Measurements from ENCODE around the gene SLC35F1. TPM values are rescaled to one million over a fixed set of nuclear protein-coding genes. Genes with fewer than 3 reads are reported as not detected.

Gene SLC35F1
- total RNA-seq, 1 experiment from 2014 or later = not detected

GRCh38 chr6:118306392-118307238, 399.6 kb downstream of the SLC35F1 start:
- ChIA-PET CTCF (no interaction called here), POLR2A (ENCODE audit: unreplicated experiment) (no interaction called here)
- no peak for DNase-seq
- H3K9me2 ChIP-seq (ENCODE audit: insufficient read depth) = no peaks in the 10 kb centered on the region
- TF ChIP-seq EZH2 (IDR thresholded peaks at IDR 0.05; ENCODE audit: low read depth) (no peak), CTCF (conservative IDR thresholded peaks at IDR 0.05) (no peak)
- no peaks in the 10 kb centered on the region for H3K79me2 ChIP-seq (ENCODE audit: low read depth)
- H3K4me2 ChIP-seq = no peak overlapping the region
- no peaks in the 10 kb centered on the region for H3K9me3 ChIP-seq (ENCODE audit: insufficient read depth, low read depth)
- intact Hi-C loops (cut with micrococcal nuclease; ENCODE audit: unreplicated experiment) = no loop called here
- H3K4me3 ChIP-seq = no peak overlapping the region
- BruUV-seq (replicated peaks) = no TSS peak
- no peak overlapping the region for H2AFZ ChIP-seq
- no peaks in the 10 kb centered on the region for H4K20me1 ChIP-seq (ENCODE audit: insufficient read depth)
- H3K27ac ChIP-seq = no peak overlapping the region
- H3K36me3 ChIP-seq (ENCODE audit: low read depth) = no peaks in the 10 kb centered on the region
- H3F3A ChIP-seq (ENCODE audit: insufficient read depth, low read depth) = no peaks in the 10 kb centered on the region
- no peaks in the 10 kb centered on the region for H3K4me1 ChIP-seq (replicated peaks; ENCODE audit: insufficient read depth)
- H3K27me3 ChIP-seq (ENCODE audit: insufficient read depth, low read depth) = no peaks in the 10 kb centered on the region

- Histone ChIP-seq H3K4me3 (no peak overlapping the region), H3K27me3 (ENCODE audit: insufficient read depth, low read depth) (no peaks in the 10 kb centered on the region), H3K4me2 (no peak overlapping the region), H3K9me3 (ENCODE audit: insufficient read depth, low read depth) (no peaks in the 10 kb centered on the region), H3K36me3 (ENCODE audit: low read depth) (no peaks in the 10 kb centered on the region), H2AFZ (no peak overlapping the region), H3K27ac (no peak overlapping the region), H3K9me2 (ENCODE audit: insufficient read depth) (no peaks in the 10 kb centered on the region), H3F3A (ENCODE audit: insufficient read depth, low read depth) (no peaks in the 10 kb centered on the region), H3K79me2 (ENCODE audit: low read depth) (no peaks in the 10 kb centered on the region), H3K4me1 (replicated peaks; ENCODE audit: insufficient read depth) (no peaks in the 10 kb centered on the region), H4K20me1 (ENCODE audit: insufficient read depth) (no peaks in the 10 kb centered on the region)
- TF ChIP-seq EZH2 (IDR thresholded peaks at IDR 0.05; ENCODE audit: low read depth) (no peak), CTCF (conservative IDR thresholded peaks at IDR 0.05) (no peak)
- no TSS peak for BruUV-seq (replicated peaks)
- ChIA-PET POLR2A (ENCODE audit: unreplicated experiment) (no interaction called here), CTCF (no interaction called here)
- intact Hi-C loops (cut with micrococcal nuclease; ENCODE audit: unreplicated experiment) = no loop called here
- DNase-seq = no peak
Measured at GRCh38 chr6:118307581-118307980, 400.5 kb downstream of the SLC35F1 start.

- no peak for TF ChIP-seq EZH2 (IDR thresholded peaks at IDR 0.05; ENCODE audit: low read depth)
- Histone ChIP-seq H3K9me3 (ENCODE audit: insufficient read depth, low read depth) (no peaks in the 10 kb centered on the region), H3K27me3 (ENCODE audit: insufficient read depth, low read depth) (no peaks in the 10 kb centered on the region), H3K79me2 (ENCODE audit: low read depth) (no peaks in the 10 kb centered on the region), H3K4me2 (no peak overlapping the region), H4K20me1 (ENCODE audit: insufficient read depth) (no peaks in the 10 kb centered on the region), H3K4me1 (replicated peaks; ENCODE audit: insufficient read depth) (no peaks in the 10 kb centered on the region), H3K9me2 (ENCODE audit: insufficient read depth) (no peaks in the 10 kb centered on the region), H3K27ac (no peak overlapping the region), H2AFZ (no peak overlapping the region), H3K36me3 (ENCODE audit: low read depth) (no peaks in the 10 kb centered on the region), H3K4me3 (no peak overlapping the region), H3F3A (ENCODE audit: insufficient read depth, low read depth) (no peaks in the 10 kb centered on the region)
- no TSS peak for BruUV-seq (replicated peaks)
- DNase-seq = no peak
- intact Hi-C loops (cut with micrococcal nuclease; ENCODE audit: unreplicated experiment) = no loop called here
- ChIA-PET CTCF (no interaction called here), POLR2A (ENCODE audit: unreplicated experiment) (no interaction called here)
Measured at GRCh38 chr6:118309337-118310093, 402.5 kb downstream of the SLC35F1 start.

Data from PC-9 (cell line).